Colon (tissue), 2 donors: Measurements from ENCODE around the gene SPO11.

Experiments used
- FAIRE-seq: peaks from 2 replicates; lab custom pipeline; 2012; peaks lifted over from hg19 to GRCh38; lab: Jason Lieb, UNC
- donor health status: control.
- donor health status: control.

The SPO11 gene, protein sequence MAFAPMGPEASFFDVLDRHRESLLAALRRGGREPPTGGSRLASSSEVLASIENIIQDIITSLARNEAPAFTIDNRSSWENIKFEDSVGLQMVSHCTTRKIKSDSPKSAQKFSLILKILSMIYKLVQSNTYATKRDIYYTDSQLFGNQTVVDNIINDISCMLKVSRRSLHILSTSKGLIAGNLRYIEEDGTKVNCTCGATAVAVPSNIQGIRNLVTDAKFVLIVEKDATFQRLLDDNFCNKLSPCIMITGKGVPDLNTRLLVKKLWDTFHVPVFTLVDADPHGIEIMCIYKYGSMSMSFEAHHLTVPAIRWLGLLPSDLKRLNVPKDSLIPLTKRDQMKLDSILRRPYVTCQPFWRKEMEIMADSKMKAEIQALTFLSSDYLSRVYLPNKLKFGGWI

DNA sequence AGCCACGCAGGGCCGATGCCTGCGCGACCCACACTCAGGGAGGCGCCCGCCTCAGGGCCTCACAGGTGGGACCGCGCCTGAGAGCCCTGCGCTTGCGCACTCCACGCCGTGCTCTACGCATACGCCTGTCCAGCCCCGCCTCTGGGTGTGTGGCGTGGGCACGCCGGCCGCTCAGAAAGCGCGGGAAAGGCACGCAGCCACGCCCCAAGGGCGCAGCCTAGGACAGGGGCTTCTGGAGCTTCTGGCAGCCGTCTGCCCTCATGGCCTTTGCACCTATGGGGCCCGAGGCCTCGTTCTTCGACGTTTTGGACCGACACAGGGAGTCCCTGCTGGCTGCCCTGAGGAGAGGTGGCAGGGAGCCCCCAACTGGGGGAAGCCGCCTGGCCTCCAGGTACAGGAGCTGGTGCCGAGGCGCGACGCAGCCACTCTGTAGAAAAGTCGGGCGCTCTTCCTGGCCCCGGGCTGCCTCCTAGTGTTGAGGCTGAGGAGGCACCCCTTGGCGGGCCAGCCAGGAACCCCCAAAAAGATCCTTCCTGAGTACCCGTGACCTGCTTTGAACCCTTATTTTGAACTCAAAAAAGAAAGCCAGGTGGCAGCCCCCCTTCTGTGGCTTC is at the start of gene SPO11:
SPO11 (plus strand) TSS at position 196 of the 614 bp plus-strand sequence; CDS start at position 261, 65 bp downstream.
- FAIRE-seq, result no peak

DNA sequence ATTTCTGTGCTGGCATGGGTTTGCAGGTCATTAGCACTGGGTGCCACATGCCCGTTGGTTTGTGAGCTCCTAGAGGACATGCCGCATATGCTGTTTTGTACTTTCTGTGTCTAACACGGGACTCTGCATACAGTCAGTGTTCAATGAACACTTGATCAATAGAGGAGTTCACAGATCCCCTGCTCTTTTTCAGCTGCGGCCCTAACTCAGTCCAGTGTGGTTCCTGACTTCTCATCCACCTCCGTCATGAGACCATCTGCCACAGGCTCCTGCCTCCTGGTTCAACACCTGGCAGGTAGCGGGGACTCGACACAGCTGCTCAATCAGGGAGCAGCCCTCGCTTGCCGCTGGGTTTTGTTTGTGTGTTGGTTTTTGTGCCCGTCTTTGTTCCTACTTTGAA is 49.4 kb upstream of the SPO11 start:
- no peak for FAIRE-seq

DNA sequence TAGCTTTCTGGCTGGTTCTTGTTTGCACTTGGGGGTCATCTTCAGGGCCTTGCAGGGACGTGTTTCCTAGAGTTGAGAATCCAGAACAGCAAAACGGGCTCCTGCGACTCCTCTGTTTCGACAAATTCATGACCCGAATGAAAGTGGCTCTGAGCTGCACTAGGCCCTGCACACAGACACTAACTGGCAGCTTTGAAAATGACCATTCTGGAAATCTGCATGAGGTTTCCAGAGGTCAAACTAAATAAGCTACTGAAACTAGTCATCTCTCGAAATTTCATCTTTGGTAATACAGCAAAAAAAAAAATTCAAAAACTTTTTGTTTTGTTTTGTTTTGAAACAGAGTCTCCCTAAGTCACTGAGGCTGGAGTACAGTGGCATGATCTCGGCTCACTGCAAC is 47.7 kb upstream of the SPO11 start:
- no peak for FAIRE-seq

DNA sequence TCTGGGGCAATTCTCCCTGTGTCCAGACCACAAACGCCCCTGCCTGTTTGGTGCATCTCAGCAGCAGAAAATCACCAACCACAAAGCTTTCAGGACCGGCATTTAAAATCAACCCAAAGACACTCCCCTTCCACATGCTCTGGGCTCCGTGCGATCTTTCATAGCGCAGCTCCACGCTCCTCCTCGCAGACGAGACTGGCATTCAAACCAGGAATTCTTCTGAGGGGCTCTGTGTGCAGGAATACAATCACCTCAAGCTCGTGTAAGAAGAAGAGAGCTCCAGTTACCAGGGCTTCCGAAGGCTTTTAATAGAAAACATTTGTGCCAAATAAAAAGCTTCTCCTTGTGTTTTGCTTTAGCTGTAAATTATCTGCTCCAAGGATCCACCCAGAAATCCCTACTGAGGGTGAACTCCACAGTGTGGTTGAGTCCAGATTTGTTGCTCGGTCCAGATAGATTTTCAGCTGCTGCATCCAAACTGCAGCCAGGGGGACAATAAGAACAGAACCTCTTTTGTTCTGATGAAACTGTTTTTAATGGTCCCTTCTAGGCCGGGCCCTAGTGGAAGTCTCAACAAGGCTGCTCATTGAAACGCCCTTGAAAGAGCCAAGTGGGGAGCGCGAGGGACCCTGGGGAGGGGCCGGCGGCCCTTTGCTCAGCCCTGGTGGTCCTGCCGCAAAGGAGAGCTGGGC is 46.8 kb upstream of the SPO11 start:
- no peak for FAIRE-seq

DNA sequence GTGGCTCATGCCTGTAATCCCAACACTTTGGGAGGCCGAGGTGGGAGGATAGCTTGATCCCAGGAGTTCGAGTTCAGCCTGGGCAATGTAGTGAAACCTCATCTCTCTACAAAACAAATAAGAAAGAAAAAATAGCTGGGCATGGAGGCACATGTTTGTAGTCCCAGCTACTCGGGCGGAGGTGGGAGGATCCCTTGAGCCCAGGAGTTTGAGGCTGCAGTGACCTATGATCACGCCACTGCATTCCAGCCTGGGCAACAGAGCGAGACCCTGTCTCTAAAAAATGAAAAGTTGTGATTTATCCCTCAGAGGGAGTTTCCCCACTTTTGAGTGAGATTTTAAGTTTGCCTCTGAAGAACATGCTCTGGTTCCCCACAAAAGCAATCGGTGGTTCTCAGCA is 45.7 kb upstream of the SPO11 start:
- no peak for FAIRE-seq

DNA sequence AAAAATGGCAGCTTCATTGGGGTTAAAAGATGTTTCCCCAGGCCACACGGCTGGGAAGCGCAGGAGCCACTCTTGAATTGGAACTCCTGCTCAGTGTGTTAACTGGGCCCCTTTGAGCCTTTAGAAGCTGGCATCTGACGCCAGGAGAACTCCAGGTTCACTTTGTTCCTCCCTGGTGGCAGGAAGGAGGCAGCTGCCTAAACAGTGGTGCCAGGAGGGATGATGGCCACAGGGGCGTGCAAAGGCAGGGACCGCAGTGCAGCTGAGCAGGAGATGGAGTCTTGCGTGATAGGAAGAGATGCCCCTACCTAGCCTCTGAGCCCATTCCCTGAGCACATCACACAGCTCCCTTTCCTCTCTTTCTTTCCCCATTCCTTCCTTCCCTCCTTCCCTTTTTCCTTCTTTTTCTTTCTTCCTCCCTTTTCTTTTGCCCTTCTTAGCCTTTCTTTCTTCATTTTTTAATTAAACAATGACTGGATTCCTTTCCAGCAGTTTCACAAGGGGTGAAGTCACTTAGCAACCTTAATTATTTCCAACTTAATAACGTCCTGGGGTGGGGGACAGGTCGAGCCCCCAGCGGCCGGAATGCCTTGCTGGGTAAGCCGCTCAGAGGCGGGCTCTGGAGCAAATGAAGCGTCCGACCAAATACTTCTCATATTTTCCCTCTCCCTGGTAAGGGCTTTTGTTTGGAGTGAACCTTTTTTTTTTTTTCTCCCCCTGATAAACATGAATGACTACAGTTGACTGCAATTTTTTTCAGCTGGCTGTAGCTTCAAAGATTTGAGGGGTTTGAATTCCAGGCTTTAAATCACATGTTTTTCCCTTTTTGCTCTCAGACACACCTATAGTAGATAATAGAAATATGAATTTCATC is 42.4 kb upstream of the SPO11 start:
- FAIRE-seq, result no peak

DNA sequence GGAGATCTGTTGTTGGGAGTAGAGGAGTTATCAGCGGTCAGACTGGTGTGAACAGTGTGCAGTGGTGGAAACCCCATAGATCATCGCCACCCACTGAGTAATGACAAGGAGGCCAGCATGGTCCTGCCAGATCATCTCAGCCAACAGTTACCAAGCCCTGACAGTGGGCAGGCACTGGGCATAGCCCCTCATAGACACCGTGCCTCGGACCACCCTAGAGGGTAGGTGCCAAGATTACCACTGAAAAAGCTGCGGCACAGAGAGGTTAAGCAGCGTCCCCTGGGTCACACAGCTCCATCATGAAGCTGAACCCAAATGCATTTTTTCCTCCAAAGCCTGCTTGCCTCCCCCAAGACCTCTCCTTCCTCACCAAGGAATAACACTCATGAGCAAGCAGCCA is 41.7 kb upstream of the SPO11 start:
- FAIRE-seq, result no peak

DNA sequence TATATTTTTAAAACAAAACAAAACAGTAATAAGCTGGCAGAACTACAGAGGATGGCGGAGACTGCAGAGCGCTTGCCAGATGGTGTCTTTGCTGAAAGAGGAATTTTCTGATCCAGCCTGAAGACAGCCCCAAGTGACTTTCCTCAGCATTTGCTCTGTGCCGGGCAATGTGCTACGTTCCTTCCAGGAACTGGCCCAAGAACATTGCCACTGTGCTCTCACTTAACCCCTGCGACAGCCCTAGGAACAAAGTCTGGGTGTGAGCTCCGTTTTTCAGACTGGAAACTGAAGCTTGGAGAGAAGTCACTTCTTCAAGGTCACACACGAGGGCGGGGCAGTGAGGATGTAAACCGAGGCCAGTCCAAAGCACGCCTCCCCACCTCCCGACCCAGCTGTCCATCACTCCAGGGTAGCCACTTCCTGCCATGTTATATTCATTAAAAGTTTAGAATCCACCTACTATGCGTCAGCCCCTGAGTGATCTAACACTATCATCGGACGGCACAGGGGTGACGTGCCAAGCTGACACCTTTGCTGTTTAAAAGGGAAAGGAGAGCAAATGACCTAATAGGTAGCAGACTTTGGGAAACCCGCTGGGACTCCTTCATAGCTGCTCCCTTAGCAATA is 40.8 kb upstream of the SPO11 start:
- no peak for FAIRE-seq

DNA sequence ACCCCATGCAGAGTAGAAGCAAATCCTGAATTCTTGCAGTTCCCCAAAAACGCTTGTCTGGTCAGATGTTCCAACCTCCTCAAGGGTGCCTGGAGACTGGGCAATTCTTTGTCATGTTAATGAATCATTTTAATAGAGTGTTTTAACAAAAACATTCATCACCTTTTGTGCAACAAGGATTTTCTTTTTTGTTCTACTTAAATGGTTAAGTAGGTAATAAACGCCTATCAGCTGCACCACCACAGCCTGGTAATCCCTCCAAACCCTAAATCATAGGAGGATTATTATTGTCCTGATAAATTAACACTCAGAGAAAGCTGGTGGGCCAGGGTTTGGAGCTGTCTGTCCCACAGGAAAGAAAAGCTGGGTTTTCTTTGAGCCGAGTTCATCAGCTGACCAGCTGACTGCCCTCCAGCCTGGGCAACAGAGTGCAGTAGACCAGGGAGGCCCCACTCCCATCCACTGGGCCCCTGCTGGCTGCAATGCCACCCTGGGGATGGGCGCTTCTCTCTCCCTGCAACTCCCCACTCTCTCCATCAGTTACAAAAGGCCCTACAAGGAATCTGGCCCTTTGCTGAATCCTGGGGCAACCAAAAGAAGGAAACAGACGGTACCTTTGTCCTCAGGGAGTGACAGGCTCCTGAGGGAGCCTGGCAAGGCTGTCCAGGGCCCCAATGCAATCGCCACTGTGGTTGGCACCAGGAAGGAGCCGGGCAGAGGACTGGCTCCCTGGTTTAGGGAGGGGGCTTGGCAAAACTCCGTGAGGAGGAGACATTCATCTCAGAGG is 40.0 kb upstream of the SPO11 start:
- FAIRE-seq, result no peak

DNA sequence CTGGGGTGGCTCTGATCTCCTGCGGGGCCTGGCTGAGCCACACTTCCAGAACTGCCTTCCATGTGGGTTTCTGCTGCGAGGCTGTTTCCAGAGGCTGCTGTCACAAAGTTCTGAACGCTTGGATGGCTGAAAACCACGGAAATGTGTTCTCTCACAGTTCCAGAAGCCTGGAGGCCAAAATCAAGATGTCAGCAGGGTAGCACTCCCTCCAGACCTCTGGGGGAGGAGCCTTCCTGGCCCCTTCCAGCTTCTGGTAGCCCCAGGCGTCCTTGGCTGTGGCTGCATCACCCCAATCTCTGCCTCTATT is 39.5 kb upstream of the SPO11 start:
- FAIRE-seq, result no peak

DNA sequence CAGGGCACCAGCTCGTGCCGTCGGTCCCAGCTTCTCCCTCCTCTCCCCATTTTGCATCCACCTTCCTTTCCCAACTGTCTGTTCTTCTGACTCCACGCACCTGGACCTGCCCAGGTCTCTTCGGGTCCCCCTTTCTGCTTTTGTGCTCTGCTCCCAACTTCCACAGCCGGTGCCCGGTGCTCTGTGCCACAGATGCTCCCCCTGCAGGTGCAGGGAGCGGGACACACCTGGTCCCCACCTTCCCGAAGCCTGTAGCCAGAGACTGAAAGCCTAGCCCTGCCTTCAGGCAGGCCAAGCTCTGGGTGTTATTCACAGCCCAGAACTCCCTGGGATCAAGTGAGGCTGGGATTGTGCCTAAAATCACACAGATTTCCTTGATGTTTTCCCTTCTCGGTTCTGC is 38.6 kb upstream of the SPO11 start:
- no peak for FAIRE-seq

DNA sequence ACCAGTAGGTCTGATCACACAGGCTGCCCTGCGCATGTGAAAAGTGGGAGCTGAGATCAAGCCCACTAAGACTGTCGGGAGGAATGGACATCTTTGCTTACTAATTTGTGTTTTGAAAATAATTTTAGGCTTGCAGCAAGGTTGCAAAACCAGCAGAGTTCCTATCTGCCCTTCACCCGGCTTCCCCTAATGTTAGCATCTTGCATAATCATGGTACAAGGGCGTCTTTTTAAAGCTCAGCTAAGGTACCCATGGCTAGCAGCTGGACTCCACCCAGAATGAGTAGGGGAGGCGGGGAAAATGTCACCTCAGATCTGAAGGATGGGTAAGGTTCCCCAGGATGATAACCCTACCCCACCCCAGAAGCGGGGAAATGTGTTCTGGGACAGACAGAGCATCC is 37.9 kb upstream of the SPO11 start:
- no peak for FAIRE-seq

DNA sequence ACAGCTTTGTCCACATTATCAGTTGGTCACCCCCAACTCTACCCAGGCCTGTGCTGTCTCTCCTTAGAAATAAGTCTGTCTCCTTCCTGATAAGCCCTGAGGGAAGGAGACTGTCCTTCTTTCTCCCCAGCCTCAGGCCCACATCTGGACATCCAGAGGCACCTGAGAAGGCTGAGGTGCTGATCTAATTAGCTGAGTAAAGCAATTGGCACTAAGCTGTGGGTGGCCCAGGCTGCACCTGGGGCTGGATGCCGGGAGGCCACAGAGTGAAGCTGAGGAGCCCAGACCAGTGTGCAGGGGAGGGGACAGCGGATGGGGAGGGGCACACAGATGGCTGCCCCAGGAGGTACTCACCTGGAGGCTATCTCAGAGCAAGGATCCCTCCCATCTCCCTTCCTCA is 37.0 kb upstream of the SPO11 start:
- no peak for FAIRE-seq

DNA sequence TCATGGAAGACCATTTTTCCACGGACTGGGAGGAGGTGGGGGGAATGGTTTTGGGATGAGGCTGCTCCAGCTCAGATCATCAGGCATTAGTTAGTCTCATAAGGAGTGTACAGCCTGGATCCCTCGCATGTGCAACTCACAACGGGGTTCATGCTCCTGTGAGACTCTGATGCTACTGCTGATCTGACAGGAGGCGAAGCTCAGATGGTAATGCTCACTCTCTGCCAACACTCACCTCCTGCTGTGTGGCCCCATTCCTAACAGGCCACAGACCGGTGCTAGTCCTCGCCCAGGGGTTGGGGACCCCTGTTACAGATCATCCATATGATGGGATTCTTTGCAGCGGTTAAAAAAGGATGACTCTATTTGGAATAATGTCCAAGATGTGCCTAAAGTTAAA is 35.6 kb upstream of the SPO11 start:
- no peak for FAIRE-seq

DNA sequence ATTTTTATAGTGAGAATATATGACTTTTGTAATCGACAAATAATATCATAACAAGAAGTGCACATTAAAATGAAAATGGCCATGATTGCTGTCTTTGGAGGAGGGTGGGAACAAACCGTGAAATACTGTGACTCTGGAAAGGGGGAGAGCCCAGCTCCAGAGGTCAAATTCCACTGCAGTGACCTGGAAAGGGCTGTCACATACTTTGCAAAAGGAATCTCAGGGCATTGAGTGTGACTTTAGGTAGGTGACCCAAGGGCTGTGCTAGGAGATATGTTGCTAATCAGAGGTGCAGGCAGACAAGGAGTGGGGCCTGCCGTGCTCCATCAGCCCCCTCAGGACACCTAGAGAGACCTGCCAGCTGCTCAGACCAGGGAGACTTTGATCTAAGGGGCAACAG is 35.1 kb upstream of the SPO11 start:
- FAIRE-seq, result no peak

DNA sequence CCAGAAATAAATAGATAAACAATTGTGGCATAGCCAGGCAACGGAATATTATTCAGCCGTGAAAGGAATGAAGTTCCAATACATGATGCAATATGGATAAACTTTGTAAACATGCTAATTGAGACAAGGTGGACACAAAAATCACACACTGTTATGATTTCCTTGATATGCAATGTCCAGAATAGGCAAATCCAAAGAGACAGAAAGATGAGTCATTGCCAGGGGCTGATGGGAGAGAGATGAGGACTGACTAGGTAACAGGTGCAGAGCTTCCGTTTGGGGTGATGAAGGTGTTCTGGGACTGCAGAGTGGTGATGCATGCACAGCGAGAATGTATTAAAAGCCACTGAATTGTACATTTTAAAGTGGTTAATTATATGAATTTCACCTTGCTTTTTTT is 31.1 kb upstream of the SPO11 start:
- no peak for FAIRE-seq

DNA sequence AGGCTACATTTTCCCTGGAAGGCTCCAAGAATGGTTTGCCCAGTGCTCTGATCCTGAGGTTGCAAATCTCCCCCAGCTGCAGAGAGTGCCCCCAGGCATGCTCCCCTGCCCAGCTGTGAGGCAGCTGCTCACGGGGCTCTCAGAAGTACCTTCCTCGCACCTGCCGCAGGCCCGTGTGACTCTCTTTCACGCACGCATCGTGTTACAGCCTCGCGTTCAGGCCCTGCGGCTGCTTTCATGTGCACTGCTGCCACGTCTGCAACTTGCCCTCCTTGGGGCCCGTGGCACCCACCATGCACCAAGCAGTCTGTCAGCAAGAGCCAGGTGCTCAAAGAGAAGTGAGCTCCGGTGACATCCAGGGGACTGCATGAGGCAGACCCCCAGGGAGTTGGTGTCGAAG is 28.6 kb upstream of the SPO11 start:
- FAIRE-seq, result no peak

DNA sequence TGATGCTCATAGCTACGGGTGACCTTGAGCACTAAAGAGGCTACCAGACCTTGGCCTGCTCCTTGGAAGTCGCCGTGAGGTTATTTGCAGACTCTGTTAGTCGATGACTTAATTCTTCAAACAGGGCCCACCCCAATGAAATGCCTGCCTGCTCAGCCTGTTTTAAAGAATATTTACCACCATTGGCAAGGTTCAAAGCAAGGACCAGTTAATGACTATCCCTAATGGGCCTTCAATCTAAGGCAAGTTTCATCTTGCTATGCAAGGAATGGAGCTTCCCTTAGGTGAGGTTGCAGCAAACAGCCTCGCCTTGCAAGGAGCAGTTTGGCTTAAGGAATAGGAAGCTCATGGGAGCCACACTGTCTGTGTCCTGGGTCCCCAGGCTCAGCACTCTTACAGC is 22.9 kb upstream of the SPO11 start:
- FAIRE-seq, result no peak

DNA sequence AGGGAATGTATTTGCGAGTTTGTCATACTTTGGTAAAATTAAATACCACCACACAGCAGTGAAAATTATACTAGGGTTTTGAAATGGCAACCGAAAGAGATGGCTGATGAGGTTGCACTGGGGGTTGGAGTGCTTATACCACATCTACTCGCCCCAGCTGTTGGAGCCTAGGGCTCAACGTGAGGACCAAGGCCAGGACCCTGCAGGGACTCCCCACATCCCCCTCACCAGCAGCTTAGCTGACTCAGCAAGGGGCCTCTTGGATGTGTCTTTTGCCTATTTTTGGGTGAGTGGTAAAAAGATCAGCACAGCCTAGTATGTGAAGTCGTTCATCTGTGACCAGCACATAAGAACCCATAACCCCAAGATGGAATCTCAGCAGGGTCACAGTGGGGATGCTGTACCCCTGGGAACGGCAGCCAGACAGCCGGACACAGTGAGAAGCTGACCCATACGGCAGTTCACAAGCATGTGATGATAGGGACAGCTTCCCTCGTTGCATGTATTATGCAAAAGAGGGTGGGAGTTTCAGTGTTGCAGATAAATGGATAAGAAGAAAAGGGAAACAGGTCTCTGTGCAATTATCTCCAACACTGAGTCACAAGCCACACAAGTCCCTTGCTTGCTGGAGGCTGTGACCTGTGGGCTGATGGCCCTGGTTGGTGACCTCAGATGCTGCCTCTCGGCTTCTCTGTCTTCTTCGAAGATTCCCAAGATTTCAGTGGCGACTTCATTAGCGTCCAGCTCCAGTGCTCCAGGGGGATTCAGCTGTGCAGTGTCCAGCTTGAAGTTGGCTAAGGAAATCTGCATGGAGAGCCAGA is 20.9 kb upstream of the SPO11 start:
- FAIRE-seq, result no peak

DNA sequence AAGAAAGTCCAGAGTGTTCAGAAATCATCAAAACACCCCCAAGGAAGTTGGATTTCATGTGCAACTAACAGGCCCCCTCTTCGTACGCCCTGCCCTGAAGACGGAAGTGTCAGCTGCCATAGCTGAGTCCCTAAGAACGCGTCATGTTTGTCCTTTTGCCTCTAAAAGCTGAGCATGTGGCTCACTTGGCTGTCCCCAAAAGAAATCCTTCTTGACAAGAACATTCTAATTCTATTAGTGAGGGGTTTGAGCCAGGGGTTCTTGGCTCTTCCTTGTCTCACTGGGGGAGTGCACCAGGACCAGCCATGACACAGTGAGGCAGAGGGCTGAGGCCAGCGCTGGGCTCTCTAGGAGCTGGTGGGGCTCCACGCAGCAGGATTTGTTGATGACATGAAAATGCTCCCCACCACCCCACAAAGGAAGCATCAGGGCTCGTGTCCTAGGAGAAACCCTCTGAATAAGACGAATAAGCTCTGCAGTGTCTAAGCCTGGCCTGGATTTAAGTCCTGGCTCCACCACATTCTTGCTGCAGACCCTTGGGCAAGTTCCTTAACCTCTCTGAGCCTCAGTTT is 20.0 kb upstream of the SPO11 start:
- no peak for FAIRE-seq
